HG03064 (cell line): Measurements from ENCODE around the gene TPO.

Experiments
- ATAC-seq: cut with Tn5 transposase; IDR thresholded peaks from one replicate; pipeline ENCODE4 v1.9.1; 2021; ENCODE audit warnings: low read depth; ENCODE audit not compliant: unreplicated experiment

Gene TPO

DNA sequence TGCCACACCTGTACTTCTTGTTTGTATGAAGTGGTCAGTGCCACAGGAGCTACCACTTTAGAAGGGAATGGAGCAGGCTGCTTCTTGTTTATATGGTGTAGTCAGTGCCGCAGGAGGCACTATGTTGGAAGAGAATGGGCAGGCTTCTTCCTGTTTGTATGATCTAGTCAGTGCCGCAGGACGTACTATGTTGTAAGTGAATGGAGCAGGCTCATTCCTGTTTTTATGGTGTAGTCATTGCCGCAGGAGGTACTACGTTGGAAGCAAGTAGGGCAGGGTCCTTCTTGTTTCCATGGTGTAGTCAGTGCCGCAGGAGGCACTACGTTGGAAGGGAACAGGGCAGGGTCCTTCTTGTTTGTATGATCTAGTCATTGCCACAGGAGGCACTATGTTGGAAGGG is 27.3 kb downstream of the TPO start:
- no peak for ATAC-seq

DNA sequence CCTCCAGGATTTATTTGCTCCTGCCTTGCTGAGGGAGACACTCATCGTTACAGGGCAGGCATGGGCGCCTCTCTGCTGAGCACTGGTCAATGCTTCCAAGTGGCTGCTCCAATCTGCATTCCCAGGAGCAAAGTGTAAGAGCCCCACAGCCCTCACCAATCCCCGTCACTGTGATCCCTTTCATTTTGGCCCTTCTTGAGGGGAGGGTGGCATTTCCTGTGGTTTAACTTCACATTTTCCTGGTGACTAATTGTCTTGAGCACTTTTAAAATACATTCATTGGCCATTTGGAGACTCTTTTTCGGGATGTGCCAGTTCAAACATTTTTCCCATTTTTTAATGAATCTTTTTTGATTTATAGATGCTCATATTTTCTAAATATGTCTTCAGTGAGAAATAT is 33.0 kb downstream of the TPO start:
- no peak for ATAC-seq

DNA sequence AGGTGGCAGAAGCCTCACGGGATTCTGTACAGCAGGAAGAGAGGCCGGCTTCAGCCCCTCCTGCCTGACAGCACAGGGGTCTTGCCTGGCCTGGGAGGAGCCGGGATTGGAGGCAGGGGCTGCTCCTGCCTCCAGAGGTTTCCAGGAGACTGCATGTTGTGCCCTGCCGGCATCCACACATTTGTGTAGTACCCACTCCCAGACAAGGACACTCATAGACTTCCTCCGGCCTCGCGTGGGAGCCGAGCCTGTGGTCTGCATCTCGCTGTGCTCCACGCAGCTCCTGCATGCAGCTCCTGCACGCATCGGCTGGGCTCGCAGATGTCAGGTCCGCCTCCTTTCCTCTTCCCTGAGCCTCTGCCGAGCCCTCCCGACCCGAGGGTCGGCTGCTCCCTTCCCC is 34.7 kb downstream of the TPO start:
- ATAC-seq = no peak

DNA sequence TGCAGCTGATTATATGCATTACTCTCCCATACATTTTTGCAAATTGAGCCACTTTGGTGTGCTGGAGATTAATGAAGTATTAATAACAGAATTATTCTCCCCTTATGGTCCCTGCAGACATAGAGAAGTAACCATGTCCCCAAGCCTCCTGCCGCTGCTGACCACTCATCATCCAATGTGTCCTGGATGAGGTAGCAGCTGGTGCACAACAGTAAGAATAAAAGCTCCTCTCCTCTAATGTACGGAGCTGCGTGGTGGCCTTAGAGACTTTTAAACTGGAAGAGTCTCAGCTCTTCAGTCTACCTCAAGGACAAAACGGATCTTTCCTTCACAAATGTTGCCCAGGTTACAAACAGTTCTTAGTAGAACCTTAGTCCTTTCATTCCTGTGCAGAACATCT is 37.7 kb downstream of the TPO start:
- ATAC-seq = no peak

DNA sequence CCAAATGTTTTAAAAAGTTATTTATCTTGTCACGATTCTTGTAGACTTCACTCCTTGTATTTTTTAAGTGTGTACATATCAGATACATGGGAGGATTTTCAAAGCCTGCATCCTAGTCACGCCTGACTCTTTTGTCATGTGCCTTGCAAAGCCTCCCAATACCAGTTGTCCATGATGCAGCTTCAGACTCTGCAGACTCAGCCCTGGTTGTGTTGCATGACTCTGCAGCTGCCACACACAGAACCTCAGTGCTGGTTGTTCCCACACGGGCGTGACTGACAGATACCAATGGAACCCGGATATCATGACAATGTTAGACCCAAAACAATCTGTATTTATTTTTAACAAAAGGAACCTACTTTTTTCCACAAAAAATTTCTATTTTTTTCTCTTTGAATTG is 38.2 kb downstream of the TPO start:
- ATAC-seq = no peak

DNA sequence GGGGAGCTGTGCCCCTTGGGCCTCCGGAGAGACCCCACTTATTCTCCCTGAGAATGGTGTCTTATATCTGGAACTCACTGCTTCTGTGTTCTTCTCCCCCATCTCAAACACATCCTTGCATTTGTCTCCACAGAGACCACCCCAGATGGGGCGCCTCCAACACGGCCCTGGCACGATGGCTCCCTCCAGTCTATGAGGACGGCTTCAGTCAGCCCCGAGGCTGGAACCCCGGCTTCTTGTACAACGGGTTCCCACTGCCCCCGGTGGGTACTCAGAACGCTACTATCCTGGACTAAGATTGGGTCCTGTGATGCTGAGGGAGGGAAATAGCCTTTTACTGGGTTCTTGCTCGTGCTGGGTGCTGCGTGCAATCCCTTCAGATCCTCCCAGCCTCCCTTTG is 40.3 kb downstream of the TPO start:
- no peak for ATAC-seq

DNA sequence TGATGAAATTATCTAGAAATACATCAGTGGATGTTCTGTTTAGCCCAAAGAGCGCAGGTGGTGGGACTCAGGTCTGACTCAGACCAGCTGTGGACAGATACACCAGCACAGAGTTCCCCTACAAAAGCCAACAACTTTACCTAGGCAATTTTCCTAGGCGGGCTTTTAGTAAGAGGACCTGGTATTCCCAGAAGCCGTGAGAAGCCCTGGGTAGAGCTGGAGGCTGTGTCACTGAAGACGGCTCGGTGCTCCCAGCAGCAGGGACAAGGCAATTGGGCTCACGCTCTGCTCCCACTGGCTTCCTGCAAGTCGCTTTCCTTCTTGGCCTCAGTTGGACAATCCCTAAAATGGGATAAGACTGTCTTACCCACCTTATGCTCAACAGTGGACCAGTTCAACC is 41.1 kb downstream of the TPO start:
- ATAC-seq = no peak

DNA sequence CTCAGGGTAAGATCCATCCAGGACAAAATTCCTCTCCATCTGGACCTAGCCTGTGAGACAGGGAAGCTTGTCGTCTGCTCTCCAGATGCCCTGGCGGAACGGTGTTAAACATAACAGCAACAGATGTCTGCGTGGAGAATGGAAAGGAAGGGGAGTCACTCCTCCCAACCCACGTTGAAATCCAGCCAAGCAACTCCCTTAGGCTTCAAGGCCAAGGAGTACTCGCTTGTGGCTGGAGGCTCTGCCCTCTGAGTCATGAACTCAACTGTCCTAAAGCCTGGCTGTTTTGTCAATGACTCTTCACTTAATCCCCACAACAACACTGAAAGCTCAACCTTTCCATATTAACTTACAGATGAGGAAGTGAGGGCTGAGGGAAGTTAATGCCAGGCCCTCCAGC is 42.2 kb downstream of the TPO start:
- ATAC-seq = no peak

DNA sequence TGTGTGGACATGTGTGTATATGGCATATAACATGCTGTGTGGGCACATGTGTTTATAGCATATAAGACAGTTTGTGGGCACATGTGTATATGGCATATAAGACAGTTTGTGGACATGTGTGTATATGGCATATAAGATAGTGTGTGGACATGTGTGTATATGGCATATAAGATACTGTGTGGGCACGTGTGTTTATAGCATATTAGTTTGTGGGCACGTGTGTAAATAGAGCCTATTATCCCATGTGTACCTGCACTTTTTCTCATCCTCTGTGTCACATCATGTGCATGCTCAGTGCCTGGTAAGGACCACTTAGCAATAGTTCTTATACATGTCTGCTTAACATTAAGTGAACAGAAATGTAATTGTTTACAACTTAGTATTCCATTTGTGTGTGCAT is 45.2 kb downstream of the TPO start:
- ATAC-seq = no peak

DNA sequence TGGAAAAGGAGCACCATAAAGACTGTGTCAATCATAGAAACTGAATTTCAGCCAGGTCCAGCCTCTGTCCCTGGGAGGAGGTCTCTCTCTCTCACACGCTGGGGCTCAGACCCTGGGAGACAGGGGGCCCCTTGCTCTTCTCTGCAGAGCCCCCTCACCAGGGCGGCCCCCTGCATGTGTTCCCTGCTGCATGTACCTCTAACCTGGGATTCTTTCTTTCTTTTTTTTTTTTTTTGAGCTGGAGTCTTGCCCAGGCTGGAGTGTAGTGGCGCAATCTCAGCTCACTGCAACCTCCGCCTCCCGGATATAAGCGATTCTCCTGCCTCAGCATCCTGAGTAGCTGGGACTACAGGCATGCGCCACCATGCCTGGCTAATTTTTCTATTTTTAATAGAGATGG is 46.5 kb downstream of the TPO start:
- ATAC-seq = no peak

DNA sequence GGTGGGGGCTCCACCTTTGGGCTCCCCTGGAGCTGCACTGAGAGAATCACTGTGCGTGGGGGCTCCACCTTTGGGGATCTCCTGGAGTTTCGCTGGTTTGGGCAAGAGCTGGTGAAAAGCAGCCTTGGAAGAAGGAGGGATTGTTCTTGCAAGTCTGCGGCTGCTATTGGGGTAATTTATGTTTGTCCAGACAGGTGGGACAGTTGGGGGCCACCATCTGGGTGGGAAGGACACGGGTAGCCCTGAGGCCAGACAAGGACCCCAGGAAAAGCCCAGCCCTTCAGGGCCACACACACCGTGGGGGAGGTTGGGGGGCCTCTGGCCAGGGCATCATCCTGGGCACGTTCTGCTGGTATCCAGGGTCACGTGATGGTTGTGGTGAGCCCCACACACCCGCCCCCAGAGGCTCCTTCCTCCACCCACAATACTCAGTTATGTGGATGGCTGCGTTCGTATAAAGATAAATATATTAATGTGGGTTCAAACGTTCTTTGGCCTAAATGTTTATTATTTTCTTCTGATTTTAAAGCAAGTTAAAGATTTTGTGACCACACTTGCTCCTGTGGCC is 47.7 kb downstream of the TPO start:
- ATAC-seq = no peak

DNA sequence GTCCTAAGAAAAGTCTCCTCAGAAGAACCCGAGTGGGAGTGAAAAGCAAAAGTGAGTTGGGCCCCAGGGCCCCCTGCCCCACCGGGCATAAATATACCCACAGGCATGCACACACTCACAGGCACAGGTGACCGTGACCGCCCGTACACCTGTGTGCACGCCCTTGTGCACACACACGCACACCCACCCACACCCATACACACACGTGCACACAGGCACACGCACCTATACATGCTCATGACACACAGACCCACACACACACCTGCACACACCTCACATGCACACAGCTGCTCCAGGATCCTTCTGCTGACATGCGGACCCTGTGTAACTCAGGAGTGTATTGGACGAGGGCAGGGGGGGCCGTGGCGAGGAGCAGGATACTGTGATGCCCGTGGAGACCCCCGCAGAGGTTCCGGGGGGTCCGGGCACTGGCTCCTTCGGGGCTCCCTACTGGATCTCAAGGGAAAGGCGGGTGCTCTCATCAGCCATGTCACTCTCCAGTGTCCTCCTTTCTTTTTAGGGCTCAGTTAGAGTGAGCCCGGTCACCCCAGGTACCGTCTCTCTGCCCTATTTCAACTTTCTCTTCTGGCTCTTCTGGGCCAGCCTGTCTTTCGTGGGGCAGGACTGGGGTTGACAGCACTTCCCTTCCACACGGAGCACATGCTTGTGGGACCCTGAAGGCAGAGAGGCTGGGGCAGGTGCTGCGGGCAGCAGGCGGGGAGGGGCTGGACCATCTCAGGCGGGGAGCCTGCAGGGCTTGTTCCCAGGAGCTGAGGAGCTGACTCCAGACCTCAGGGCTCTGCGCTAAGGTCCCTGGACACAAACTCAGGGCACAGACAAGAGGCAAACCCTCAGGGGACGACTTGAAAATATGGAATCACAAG is 48.5 kb downstream of the TPO start:
- no peak for ATAC-seq

DNA sequence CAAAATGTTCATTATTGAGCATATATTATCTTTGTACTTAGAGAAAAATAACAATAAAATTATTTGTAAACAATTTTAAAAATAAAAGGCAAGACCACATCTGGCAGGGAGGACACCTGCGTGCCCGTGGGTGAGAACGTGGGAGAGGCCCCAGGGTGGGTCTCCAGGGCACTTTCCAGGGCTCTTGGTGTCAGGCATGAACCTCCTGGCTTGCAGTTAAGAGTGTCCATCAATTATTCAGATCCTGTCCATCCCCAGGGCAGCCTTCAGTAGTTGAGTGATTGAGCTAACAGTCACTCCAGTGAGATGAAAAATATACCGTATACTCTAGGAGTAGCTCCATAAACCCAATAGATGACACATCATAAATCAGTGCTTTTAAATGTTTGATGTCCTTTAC is 49.7 kb downstream of the TPO start:
- no peak for ATAC-seq

DNA sequence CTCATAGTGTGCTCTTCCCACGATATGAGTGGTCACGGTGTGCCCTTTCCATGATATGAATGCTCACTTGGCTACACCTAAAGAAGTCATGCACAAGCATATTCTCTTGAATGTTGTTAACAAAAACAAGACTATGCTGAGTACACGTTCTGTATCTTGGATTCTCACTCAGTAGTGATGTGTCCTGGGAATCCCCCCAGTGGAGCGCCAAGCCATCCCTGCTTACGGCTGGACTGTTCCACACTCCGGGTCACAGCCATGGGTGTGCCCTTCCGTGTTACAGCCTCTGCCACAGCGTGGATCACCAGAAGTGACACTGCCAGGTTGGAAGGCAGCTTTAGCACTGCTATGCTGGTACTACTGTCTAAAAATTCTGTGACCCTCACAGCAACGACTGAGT is 59.1 kb downstream of the TPO start:
- no peak for ATAC-seq

DNA sequence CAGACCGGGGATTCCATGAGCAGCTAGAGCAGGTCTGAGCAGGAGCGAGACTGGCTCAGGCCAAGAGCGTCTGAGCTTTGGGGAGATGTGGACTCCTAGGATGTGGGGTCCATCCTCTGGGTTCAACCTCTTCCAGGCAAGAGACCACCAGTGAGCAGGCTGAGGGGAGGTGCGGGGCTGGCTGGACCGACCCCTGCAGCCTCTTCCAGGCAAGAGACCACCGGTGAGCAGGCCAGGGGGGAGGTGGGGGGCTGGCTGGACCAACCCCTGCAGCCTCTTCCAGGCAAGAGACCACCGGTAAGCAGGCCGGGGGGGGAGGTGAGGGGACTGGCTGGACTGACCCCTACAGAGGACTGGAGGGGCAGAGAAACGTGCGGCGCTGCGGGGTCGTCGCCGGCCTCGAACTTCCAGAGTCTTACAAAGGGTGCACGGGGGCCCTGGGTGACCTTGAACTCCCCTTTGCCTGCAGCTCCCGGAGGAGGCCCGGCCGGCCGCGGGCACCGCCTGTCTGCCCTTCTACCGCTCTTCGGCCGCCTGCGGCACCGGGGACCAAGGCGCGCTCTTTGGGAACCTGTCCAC is 63.4 kb downstream of the TPO start:
- no peak for ATAC-seq

DNA sequence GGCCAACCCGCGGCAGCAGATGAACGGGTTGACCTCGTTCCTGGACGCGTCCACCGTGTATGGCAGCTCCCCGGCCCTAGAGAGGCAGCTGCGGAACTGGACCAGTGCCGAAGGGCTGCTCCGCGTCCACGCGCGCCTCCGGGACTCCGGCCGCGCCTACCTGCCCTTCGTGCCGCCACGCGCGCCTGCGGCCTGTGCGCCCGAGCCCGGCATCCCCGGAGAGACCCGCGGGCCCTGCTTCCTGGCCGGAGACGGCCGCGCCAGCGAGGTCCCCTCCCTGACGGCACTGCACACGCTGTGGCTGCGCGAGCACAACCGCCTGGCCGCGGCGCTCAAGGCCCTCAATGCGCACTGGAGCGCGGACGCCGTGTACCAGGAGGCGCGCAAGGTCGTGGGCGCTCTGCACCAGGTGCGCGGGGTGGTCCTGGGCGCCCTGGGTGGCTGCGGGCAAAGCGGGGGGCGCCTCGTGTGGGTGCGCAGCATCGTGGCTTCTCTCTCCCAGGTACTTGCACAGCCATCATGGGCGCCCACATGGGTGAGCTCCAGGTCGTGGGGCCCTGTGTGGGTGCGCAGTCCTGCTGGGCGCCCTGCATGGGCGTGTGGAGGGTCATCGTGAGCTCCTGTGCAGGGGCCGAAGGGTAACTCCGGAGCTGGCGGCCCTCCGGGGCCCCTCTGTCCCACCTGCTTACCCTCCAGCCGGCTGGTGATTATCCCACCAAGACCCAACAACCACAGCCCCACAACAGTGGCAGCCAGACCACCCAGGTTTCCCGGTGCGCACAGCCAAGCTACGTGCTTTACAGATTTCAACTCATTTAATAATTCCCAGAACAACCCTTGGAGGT is 64.2 kb downstream of the TPO start:
- ATAC-seq = no peak

DNA sequence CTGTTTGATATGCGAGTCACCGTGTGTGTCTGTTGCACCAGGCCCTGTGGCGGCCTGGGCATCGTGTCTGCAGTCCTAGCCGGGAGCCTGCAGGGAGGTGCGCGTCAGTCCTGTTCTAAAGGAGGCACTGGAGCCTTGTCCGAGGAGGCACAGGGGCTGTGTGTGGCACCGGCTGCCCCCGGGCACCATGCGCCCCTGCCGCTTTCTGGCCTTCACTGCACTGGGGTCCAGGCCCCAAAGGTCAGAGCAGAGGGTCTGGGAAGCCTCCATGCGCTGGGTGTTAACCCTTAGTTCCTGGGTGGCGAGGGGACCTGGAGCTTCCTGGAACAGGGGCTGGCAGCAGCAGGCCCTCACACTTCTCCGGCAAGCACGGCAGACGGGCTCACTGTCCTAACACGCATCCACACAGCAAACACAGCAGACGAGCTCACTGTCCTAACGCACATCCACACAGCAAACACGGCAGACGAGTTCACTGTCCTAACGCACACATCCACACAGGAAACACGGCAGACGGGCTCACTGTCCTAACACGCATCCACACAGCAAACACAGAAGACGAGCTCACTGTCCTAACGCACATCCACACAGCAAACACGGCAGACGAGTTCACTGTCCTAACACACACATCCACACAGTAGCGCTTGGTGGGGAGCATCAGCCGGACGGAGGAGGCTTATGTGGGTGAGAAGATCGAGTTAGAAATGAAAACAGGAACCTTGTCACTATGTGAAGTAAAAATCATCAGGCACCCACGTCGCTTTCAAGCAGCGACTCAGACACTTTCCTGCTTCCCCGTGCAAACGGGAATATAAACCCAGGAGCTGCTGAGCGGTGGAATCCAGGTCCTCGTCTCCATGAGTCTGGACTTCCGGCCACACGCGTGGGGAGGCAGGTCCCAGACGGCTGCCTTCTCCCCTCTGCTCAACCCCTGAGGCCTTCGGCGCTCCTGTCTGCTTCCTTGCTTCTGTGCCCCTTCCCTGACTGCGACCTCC is 65.3 kb downstream of the TPO start:
- ATAC-seq = no peak

DNA sequence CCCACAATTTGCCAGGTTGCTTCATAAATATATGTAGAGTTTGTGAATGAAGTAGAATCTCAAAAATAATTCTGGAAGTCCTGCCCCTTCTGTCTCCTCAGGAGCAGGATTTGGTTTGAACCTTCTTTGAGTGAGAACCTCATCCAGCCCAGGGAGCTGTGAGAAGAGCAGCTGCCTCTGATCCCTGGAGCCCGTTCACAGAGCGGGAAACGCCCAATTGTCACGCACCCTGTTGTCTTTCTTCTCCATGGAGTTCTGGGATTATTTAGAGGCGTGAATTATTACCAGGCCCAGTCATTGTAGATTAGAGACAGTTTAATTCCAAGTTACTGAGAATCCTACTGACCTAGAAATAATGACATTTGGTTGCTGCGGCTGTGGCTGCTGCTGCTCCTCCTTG is 66.1 kb downstream of the TPO start:
- no peak for ATAC-seq

DNA sequence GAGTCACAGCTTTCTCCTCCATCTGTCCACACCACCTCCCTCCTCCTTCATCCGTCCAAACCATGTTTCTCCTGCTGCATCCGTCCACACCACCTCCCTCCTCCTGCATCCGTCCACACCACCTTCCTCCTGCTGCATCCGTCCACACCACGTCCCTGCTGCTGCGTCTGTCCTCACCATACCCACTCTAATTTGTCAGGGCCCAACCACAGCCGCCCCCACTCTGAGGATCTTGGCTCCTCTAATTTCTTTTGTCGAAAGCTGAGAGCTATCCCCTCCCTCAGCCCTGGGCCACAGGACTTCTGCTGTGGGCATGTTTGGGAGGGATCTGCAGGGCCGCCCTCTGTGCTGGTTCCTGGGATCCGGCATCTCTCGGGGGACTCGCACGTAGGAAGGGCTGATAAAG is 67.4 kb downstream of the TPO start:
- ATAC-seq = no peak
